ENCODE measurements around the gene ERP27. TPM values are rescaled to one million over a fixed set of nuclear protein-coding genes. Genes with fewer than 3 reads are reported as not detected.

Gene ERP27
- total RNA-seq, 4 donors from 2014 or later = 0.33 to 1.0 (median 0.58) TPM; not detected in 1

- DNase-seq (ENCODE audit: extremely low spot score) = no peak
- intact Hi-C loops (cut with DNase I) = no loop called here
- 70% methylated on average over 2 of the region's 4 CpGs for WGBS
- peak overlapping the region in 2 of 4 donors; percentile 47 to 55 for H3K27ac ChIP-seq (replicated peaks in 1 of 4)
- no peaks in the 10 kb centered on the region for H3K36me3 ChIP-seq
- H3K4me1 ChIP-seq = peaks cover 4 to 23% (median 8%) of the 10 kb centered on the region in 4 donors
- H3K9me3 ChIP-seq = no peaks in the 10 kb centered on the region
- H3K27me3 ChIP-seq = no peaks in the 10 kb centered on the region
- no peak for TF ChIP-seq POLR2AphosphoS5 (IDR thresholded peaks at IDR 0.05)
- TF ChIP-seq EP300 (IDR thresholded peaks at IDR 0.05) = no peak
- TF ChIP-seq, protein P1, sequence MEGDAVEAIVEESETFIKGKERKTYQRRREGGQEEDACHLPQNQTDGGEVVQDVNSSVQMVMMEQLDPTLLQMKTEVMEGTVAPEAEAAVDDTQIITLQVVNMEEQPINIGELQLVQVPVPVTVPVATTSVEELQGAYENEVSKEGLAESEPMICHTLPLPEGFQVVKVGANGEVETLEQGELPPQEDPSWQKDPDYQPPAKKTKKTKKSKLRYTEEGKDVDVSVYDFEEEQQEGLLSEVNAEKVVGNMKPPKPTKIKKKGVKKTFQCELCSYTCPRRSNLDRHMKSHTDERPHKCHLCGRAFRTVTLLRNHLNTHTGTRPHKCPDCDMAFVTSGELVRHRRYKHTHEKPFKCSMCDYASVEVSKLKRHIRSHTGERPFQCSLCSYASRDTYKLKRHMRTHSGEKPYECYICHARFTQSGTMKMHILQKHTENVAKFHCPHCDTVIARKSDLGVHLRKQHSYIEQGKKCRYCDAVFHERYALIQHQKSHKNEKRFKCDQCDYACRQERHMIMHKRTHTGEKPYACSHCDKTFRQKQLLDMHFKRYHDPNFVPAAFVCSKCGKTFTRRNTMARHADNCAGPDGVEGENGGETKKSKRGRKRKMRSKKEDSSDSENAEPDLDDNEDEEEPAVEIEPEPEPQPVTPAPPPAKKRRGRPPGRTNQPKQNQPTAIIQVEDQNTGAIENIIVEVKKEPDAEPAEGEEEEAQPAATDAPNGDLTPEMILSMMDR (IDR thresholded peaks at IDR 0.05) = no peak
- TF ChIP-seq POLR2A (IDR thresholded peaks at IDR 0.05; ENCODE audit: low read depth) = no peak
- H3K4me3 ChIP-seq = no peak overlapping the region
Observed at GRCh38 chr12:14913381-14913781, 25.0 kb downstream of the ERP27 start.

DNA sequence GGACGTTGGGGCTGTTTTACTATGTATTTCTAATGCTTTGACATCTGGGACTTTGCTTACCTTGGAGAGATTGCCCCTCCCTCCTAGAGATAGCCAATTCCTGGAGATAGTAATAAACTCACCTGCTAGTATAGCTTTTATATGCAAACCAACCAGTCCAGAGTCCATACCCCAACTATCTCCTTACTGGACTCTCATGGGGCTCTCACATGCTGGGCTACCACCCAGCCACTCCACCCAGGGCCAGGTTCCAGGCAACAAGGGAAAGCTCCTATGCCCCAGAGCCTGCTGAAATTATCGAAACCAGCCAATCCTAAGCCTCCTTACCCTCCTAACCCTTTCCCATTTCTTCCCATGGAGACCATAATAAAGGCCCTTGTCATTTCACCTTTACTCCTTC is 27.2 kb downstream of the ERP27 start:
- 73% methylated on average over 2 of the region's 2 CpGs for WGBS
- H3K4me3 ChIP-seq = no peak overlapping the region
- intact Hi-C loops (cut with DNase I) = no loop called here
- no peak for DNase-seq (ENCODE audit: extremely low spot score)
- no peaks in the 10 kb centered on the region for H3K9me3 ChIP-seq
- no peaks in the 10 kb centered on the region for H3K27me3 ChIP-seq
- TF ChIP-seq EP300 (IDR thresholded peaks at IDR 0.05) (no peak), POLR2AphosphoS5 (IDR thresholded peaks at IDR 0.05) (no peak)
- H3K4me1 ChIP-seq = peaks cover 4 to 24% (median 12%) of the 10 kb centered on the region in 4 donors
- no peak overlapping the region for H3K27ac ChIP-seq (replicated peaks in 1 of 4)
- no peaks in the 10 kb centered on the region for H3K36me3 ChIP-seq

GRCh38 chr12:14910090-14910915 is 28.0 kb downstream of the ERP27 start:
- Histone ChIP-seq H3K27me3 (no peaks in the 10 kb centered on the region), H3K27ac (replicated peaks in 1 of 4) (no peak overlapping the region), H3K36me3 (no peaks in the 10 kb centered on the region), H3K4me3 (no peak overlapping the region), H3K9me3 (no peaks in the 10 kb centered on the region), H3K4me1 (peaks cover 12 to 33% (median 20%) of the 10 kb centered on the region in 4 donors)
- DNase-seq (ENCODE audit: extremely low spot score) = no peak
- TF ChIP-seq EP300 (IDR thresholded peaks at IDR 0.05) (no peak), POLR2AphosphoS5 (IDR thresholded peaks at IDR 0.05) (no peak), POLR2A (IDR thresholded peaks at IDR 0.05; ENCODE audit: low read depth) (no peak)
- TF ChIP-seq, protein P1 (IDR thresholded peaks at IDR 0.05) = no peak
- WGBS = 77% methylated on average over 5 of the region's 5 CpGs
- intact Hi-C loops (cut with DNase I) = no loop called here

GRCh38 chr12:14907953-14908352 is 30.4 kb downstream of the ERP27 start:
- intact Hi-C loops (cut with DNase I) = no loop called here
- 89% methylated on average over 1 of the region's 1 CpG for WGBS

GRCh38 chr12:14906114-14906513 is 32.2 kb downstream of the ERP27 start:
- TF ChIP-seq POLR2A (IDR thresholded peaks at IDR 0.05; ENCODE audit: low read depth) (no peak), EP300 (IDR thresholded peaks at IDR 0.05) (no peak), POLR2AphosphoS5 (IDR thresholded peaks at IDR 0.05) (no peak)
- TF ChIP-seq, protein P1 (IDR thresholded peaks at IDR 0.05) = no peak
- DNase-seq (ENCODE audit: extremely low spot score) = no peak
- no peaks in the 10 kb centered on the region for H3K27me3 ChIP-seq
- no peaks in the 10 kb centered on the region for H3K9me3 ChIP-seq
- H3K4me3 ChIP-seq = no peak overlapping the region
- intact Hi-C loops (cut with DNase I) = no loop called here
- H3K4me1 ChIP-seq = peaks cover 21 to 59% (median 48%) of the 10 kb centered on the region in 4 donors
- peak overlapping the region; percentile 64 to 74 (median 70) for H3K27ac ChIP-seq (replicated peaks in 1 of 4)
- H3K36me3 ChIP-seq = no peaks in the 10 kb centered on the region
- WGBS = 62% methylated on average over 4 of the region's 5 CpGs

More at GRCh38 chr12:14907953-14908352, 30.4 kb downstream of the ERP27 start:
- Histone ChIP-seq H3K36me3 (no peaks in the 10 kb centered on the region), H3K27ac (replicated peaks in 1 of 4) (no peak overlapping the region), H3K9me3 (no peaks in the 10 kb centered on the region), H3K27me3 (no peaks in the 10 kb centered on the region), H3K4me1 (peaks cover 20 to 46% (median 40%) of the 10 kb centered on the region in 4 donors), H3K4me3 (no peak overlapping the region)
- TF ChIP-seq POLR2A (IDR thresholded peaks at IDR 0.05; ENCODE audit: low read depth) (no peak), POLR2AphosphoS5 (IDR thresholded peaks at IDR 0.05) (no peak), EP300 (IDR thresholded peaks at IDR 0.05) (no peak)
- TF ChIP-seq, protein P1 (IDR thresholded peaks at IDR 0.05) = no peak
- no peak for DNase-seq (ENCODE audit: extremely low spot score)
